Measurements from ENCODE around the gene FANCL.
"Not testable (repeated sequence)": the region's sequence is repeated elsewhere in the genome, so short reads cannot be mapped to it uniquely, and the experiment has no call there.

Gene FANCL

GRCh38 chr2:58204195-58204959, 36.7 kb downstream of the FANCL start:
- DNase-seq (ENCODE audit: low read depth): no peak

GRCh38 chr2:58203018-58203417, 38.1 kb downstream of the FANCL start:
- DNase-seq (ENCODE audit: low read depth): no peak

GRCh38 chr2:58202404-58202803, 38.7 kb downstream of the FANCL start:
- no peak for DNase-seq (ENCODE audit: low read depth)

- DNase-seq (ENCODE audit: low read depth): no peak
Measured at GRCh38 chr2:58197894-58198293, 43.2 kb downstream of the FANCL start.

GRCh38 chr2:58195662-58196061, 45.5 kb downstream of the FANCL start:
- DNase-seq (ENCODE audit: low read depth): no peak

- no peak for DNase-seq (ENCODE audit: low read depth)
Measured at GRCh38 chr2:58194458-58194857, 46.7 kb downstream of the FANCL start.

GRCh38 chr2:58187022-58187421, 54.1 kb downstream of the FANCL start:
- DNase-seq (ENCODE audit: low read depth): not testable (repeated sequence)

- DNase-seq (ENCODE audit: low read depth): no peak
Measured at GRCh38 chr2:58186501-58186900, 54.6 kb downstream of the FANCL start.

- DNase-seq (ENCODE audit: low read depth): no peak
Measured at GRCh38 chr2:58182527-58182926, 58.6 kb downstream of the FANCL start.

- DNase-seq (ENCODE audit: low read depth): no peak
Measured at GRCh38 chr2:58180635-58181034, 60.5 kb downstream of the FANCL start.

GRCh38 chr2:58180175-58180574, 61.0 kb downstream of the FANCL start:
- not testable (repeated sequence) for DNase-seq (ENCODE audit: low read depth)

- DNase-seq (ENCODE audit: low read depth): not testable (repeated sequence)
Measured at GRCh38 chr2:58177187-58177586, 63.9 kb downstream of the FANCL start.

- not testable (repeated sequence) for DNase-seq (ENCODE audit: low read depth)
Measured at GRCh38 chr2:58171831-58172230, 69.3 kb downstream of the FANCL start.

- not testable (repeated sequence) for DNase-seq (ENCODE audit: low read depth)
Measured at GRCh38 chr2:58170334-58170933, 70.7 kb downstream of the FANCL start.

- not testable (repeated sequence) for DNase-seq (ENCODE audit: low read depth)
Measured at GRCh38 chr2:58169845-58170244, 71.3 kb downstream of the FANCL start.

- not testable (repeated sequence) for DNase-seq (ENCODE audit: low read depth)
Measured at GRCh38 chr2:58168130-58168529, 73.0 kb downstream of the FANCL start.

GRCh38 chr2:58163913-58164312, 77.2 kb downstream of the FANCL start:
- no peak for DNase-seq (ENCODE audit: low read depth)

- DNase-seq (ENCODE audit: low read depth): no peak
Measured at GRCh38 chr2:58158481-58158880, 82.6 kb downstream of the FANCL start.

- DNase-seq (ENCODE audit: low read depth): no peak
Measured at GRCh38 chr2:58157754-58158153, 83.4 kb downstream of the FANCL start.

- no peak for DNase-seq (ENCODE audit: low read depth)
Measured at GRCh38 chr2:58156780-58157179, 84.3 kb downstream of the FANCL start.

GRCh38 chr2:58155160-58155778, 85.9 kb downstream of the FANCL start:
- DNase-seq (ENCODE audit: low read depth): no peak

- DNase-seq (ENCODE audit: low read depth): no peak
Measured at GRCh38 chr2:58146707-58147106, 94.4 kb downstream of the FANCL start.

- DNase-seq (ENCODE audit: low read depth): not testable (repeated sequence)
Measured at GRCh38 chr2:58145769-58146168, 95.4 kb downstream of the FANCL start.
